ENCODE data around the gene HELZ. TPM values are rescaled to one million over a fixed set of nuclear protein-coding genes. Genes with fewer than 3 reads are reported as not detected.

The HELZ gene
- total and polyA plus RNA-seq, 2 donors (not counting 1 experiment from before 2014, with no cell fraction given) = 10.4 to 97.8 TPM

DNA sequence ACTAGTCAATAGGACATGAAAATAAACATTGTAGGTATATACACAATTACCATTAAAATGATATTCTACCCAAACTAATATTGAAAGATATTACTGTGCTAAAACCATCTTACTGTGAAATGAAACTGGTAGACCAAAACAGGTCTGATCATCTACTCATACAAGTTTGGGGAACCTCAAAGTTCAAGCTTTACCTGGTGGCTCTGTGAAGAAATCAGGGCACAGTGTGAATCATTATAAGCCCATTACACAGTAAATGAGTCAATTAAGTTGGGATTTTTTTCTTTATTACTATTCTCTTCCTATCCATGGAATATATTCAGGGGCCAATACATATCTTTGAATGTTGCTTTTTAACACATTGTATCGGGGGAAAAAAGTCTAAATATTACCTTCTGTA, 57.1 kb downstream of the HELZ start:
- POLR2A ChIA-PET = no interaction called here
- no peak overlapping the region for H3K9ac ChIP-seq (ENCODE audit: low read length)
- TF ChIP-seq, protein P1, sequence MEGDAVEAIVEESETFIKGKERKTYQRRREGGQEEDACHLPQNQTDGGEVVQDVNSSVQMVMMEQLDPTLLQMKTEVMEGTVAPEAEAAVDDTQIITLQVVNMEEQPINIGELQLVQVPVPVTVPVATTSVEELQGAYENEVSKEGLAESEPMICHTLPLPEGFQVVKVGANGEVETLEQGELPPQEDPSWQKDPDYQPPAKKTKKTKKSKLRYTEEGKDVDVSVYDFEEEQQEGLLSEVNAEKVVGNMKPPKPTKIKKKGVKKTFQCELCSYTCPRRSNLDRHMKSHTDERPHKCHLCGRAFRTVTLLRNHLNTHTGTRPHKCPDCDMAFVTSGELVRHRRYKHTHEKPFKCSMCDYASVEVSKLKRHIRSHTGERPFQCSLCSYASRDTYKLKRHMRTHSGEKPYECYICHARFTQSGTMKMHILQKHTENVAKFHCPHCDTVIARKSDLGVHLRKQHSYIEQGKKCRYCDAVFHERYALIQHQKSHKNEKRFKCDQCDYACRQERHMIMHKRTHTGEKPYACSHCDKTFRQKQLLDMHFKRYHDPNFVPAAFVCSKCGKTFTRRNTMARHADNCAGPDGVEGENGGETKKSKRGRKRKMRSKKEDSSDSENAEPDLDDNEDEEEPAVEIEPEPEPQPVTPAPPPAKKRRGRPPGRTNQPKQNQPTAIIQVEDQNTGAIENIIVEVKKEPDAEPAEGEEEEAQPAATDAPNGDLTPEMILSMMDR (IDR thresholded peaks at IDR 0.05) = no peak
- TF ChIP-seq EZH2 (IDR thresholded peaks at IDR 0.05; ENCODE audit: borderline replicate concordance, insufficient read depth, low read depth, low read length, poor library complexity, severe bottlenecking) = no peak

DNA sequence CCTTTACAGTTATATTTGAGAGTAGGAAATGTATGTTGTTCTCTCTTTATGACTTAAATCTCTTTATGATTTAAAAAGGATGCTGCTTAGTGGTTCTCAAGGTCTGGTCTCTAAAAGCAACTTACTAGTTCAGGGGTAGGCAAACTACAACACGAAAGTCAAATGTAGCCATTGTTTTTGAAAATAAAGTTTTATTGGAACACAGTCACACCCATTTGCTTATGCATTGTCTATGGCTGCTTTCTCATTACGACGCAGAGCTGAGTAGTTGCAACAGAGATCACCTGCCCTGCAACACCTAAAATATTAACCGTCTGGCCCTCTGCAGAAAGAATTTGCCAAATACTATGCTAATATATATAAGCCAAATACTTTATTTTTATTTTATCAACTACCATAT, 58.2 kb downstream of the HELZ start:
- intact Hi-C loops (cut with micrococcal nuclease) = no loop called here
- TF ChIP-seq, protein P1 (IDR thresholded peaks at IDR 0.05) = no peak
- TF ChIP-seq EZH2 (IDR thresholded peaks at IDR 0.05; ENCODE audit: borderline replicate concordance, insufficient read depth, low read depth, low read length, poor library complexity, severe bottlenecking) = no peak
- Histone ChIP-seq H3K27me3 (replicated peaks in 1 of 4; ENCODE audit: control extremely low read depth in 1 of 4, control insufficient read depth in 3 of 4, insufficient read depth in 4 of 4, low read length in 3 of 4) (no peaks in the 10 kb centered on the region), H3K4me2 (replicated peaks; ENCODE audit: low read depth, low read length, poor library complexity, severe bottlenecking) (no peak overlapping the region), H4K20me1 (ENCODE audit: control insufficient read depth, insufficient read depth, low read length, poor library complexity, severe bottlenecking) (no peaks in the 10 kb centered on the region), H3K4me3 (ENCODE audit: control extremely low read depth in 1 of 5, extremely low read depth in 1 of 5, insufficient read depth in 1 of 5, low read depth in 2 of 5, low read length in 4 of 5) (no peak overlapping the region), H3K4me1 (ENCODE audit: control insufficient read depth in 2 of 2, insufficient read depth in 2 of 2, low read length in 2 of 2) (no peaks in the 10 kb centered on the region), H3K36me3 (replicated peaks in 1 of 2; ENCODE audit: control extremely low read depth in 1 of 2, control insufficient read depth in 1 of 2, extremely low read depth in 1 of 2, insufficient read depth in 2 of 2, low read length in 1 of 2) (peaks cover 11 to 28% of the 10 kb centered on the region in 2 experiments), H3K27ac (ENCODE audit: low read length in 2 of 2) (no peak overlapping the region), H3K9ac (ENCODE audit: low read length) (no peak overlapping the region), H3K9me3 (ENCODE audit: control extremely low read depth in 1 of 3, control insufficient read depth in 2 of 3, insufficient read depth in 1 of 3, low read length in 2 of 3) (no peaks in the 10 kb centered on the region), H3K79me2 (ENCODE audit: control insufficient read depth, insufficient read depth, low read length) (no peaks in the 10 kb centered on the region), H2AFZ (ENCODE audit: insufficient read depth, low read depth, low read length, poor library complexity, severe bottlenecking) (no peak overlapping the region)
- Mint-ChIP-seq H3K4me3 (no peak overlapping the region), H3K27ac (no peak overlapping the region), H3K9me3 (ENCODE audit: insufficient read depth) (no peaks in the 10 kb centered on the region), H3K27me3 (no peaks in the 10 kb centered on the region), H3K4me1 (no peaks in the 10 kb centered on the region)
- DNase-seq = no peak
- no CpG with 5 or more reads among the region's 4 CpGs for WGBS (ENCODE audit: insufficient coverage)
- ATAC-seq (ENCODE audit: low read depth) = no peak
- POLR2A ChIA-PET = no interaction called here
- CTCF ChIA-PET = no interaction called here

More for the DNA sequence above, 57.1 kb downstream of the HELZ start:
- H3K4me3 Mint-ChIP-seq = no peak overlapping the region
- no peak overlapping the region for H3K4me2 ChIP-seq (replicated peaks; ENCODE audit: low read depth, low read length, poor library complexity, severe bottlenecking)
- H2AFZ ChIP-seq (ENCODE audit: insufficient read depth, low read depth, low read length, poor library complexity, severe bottlenecking) = no peak overlapping the region
- no peak overlapping the region for H3K27ac ChIP-seq (ENCODE audit: low read length in 2 of 2)
- H3K27me3 ChIP-seq (replicated peaks in 1 of 4; ENCODE audit: control extremely low read depth in 1 of 4, control insufficient read depth in 3 of 4, insufficient read depth in 4 of 4, low read length in 3 of 4) = no peaks in the 10 kb centered on the region
- no peaks in the 10 kb centered on the region for H3K9me3 ChIP-seq (ENCODE audit: control extremely low read depth in 1 of 3, control insufficient read depth in 2 of 3, insufficient read depth in 1 of 3, low read length in 2 of 3)
- CTCF ChIA-PET = interaction anchor here (1.2 kb wide), 1 partner anchor 12 kb away, joined by 4 read pairs; no protein-coding TSS in a partner anchor
- H3K36me3 ChIP-seq (replicated peaks in 1 of 2; ENCODE audit: control extremely low read depth in 1 of 2, control insufficient read depth in 1 of 2, extremely low read depth in 1 of 2, insufficient read depth in 2 of 2, low read length in 1 of 2) = peaks cover 13 to 27% of the 10 kb centered on the region in 2 experiments
- no peaks in the 10 kb centered on the region for H3K27me3 Mint-ChIP-seq
- no peaks in the 10 kb centered on the region for H3K4me1 Mint-ChIP-seq
- no peak overlapping the region for H3K27ac Mint-ChIP-seq
- H4K20me1 ChIP-seq (ENCODE audit: control insufficient read depth, insufficient read depth, low read length, poor library complexity, severe bottlenecking) = no peaks in the 10 kb centered on the region
- H3K4me1 ChIP-seq (ENCODE audit: control insufficient read depth in 2 of 2, insufficient read depth in 2 of 2, low read length in 2 of 2) = no peaks in the 10 kb centered on the region
- no CpG with 5 or more reads among the region's 1 CpG for WGBS (ENCODE audit: insufficient coverage)
- no peaks in the 10 kb centered on the region for H3K9me3 Mint-ChIP-seq (ENCODE audit: insufficient read depth)
- ATAC-seq (ENCODE audit: low read depth) (no peak), DNase-seq (no peak)
- intact Hi-C loops (cut with micrococcal nuclease) = no loop called here
- H3K4me3 ChIP-seq (ENCODE audit: control extremely low read depth in 1 of 5, extremely low read depth in 1 of 5, insufficient read depth in 1 of 5, low read depth in 2 of 5, low read length in 4 of 5) = no peak overlapping the region
- H3K79me2 ChIP-seq (ENCODE audit: control insufficient read depth, insufficient read depth, low read length) = no peaks in the 10 kb centered on the region

Data from B cell (primary cell).